MM.1S (cell line): ENCODE measurements around the gene CFAP141.

Source experiments
- EZH2 ChIP-seq: fragments of 300-600 bp; sonication (generic); optimal IDR thresholded peaks from 2 replicates; pipeline ENCODE3; 2017; ENCODE audit warnings: low read depth, mild to moderate bottlenecking, antibody characterized with exemption, low read length, mixed read lengths
- EZH2phosphoT487 ChIP-seq: fragments of 300-600 bp; sonication (generic); IDR thresholded peaks from 2 replicates; pipeline ENCODE4 v1.6.1; 2018; ENCODE audit warnings: antibody characterized with exemption, low read length
- TF ChIP-seq, protein P1 (sequence below): fragments of 300-600 bp; sonication (generic); IDR thresholded peaks from 2 replicates; pipeline ENCODE4 v1.5.1; 2016; ENCODE audit warnings: antibody characterized with exemption, low read length, mixed read lengths

DNA sequence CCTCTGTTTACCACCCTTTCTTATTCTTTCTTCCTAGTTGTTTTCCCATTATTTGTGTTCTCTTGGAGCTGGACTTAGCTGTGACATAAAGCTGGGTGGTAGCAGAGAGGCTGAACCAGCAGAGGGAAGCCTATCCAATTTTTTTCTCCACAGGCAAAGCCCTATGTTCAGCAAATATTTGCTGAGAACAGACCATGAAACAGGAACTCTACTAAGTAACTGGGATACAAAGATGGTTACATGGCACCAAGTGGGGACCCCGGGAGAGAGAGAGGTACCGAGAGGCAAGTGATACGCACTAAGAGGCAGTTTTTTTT is 6.6 kb downstream of the CFAP141 start:
- TF ChIP-seq, protein P1, sequence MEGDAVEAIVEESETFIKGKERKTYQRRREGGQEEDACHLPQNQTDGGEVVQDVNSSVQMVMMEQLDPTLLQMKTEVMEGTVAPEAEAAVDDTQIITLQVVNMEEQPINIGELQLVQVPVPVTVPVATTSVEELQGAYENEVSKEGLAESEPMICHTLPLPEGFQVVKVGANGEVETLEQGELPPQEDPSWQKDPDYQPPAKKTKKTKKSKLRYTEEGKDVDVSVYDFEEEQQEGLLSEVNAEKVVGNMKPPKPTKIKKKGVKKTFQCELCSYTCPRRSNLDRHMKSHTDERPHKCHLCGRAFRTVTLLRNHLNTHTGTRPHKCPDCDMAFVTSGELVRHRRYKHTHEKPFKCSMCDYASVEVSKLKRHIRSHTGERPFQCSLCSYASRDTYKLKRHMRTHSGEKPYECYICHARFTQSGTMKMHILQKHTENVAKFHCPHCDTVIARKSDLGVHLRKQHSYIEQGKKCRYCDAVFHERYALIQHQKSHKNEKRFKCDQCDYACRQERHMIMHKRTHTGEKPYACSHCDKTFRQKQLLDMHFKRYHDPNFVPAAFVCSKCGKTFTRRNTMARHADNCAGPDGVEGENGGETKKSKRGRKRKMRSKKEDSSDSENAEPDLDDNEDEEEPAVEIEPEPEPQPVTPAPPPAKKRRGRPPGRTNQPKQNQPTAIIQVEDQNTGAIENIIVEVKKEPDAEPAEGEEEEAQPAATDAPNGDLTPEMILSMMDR = no peak
- TF ChIP-seq EZH2 (no peak), EZH2phosphoT487 (no peak)
